SK-N-SH (cell line): Measurements from ENCODE around the gene RIN3.

Source experiments
- CTCF ChIP-seq: fragments of 200-600 bp; sonication (generic); IDR thresholded peaks from 2 replicates; pipeline ENCODE4 v1.6.1; 2017; ENCODE audit warnings: antibody characterized with exemption, mild to moderate bottlenecking, moderate library complexity
- EP300 ChIP-seq, 2 experiments: IDR thresholded peaks; 2 replicates each; pipeline versions ENCODE4 v1.4.0 to v1.6.1; 2012; ENCODE audit warnings: borderline replicate concordance in 1 of 2, low read depth in 1 of 2, low read length in 1 of 2
- EZH2phosphoT487 ChIP-seq: fragments of 200-600 bp; sonication (generic); IDR thresholded peaks from 2 replicates; pipeline ENCODE4 v1.6.1; 2017; ENCODE audit warnings: low read depth, mixed run types, mild to moderate bottlenecking, antibody characterized with exemption, moderate library complexity, borderline replicate concordance
- GABPA ChIP-seq: IDR thresholded peaks from 2 replicates; pipeline ENCODE4 v1.4.0; 2012; ENCODE audit warnings: low read depth, mild to moderate bottlenecking
- MAX ChIP-seq: IDR thresholded peaks from 2 replicates; pipeline ENCODE4 v1.4.0; 2012; ENCODE audit warnings: low read depth
- MXI1 ChIP-seq: IDR thresholded peaks from 2 replicates; pipeline ENCODE4 v1.6.1; 2012; ENCODE audit warnings: mild to moderate bottlenecking, low read depth, low read length, improper control_type of control experiment
- POLR2AphosphoS5 ChIP-seq: IDR thresholded peaks from 2 replicates; pipeline ENCODE4 v1.6.1; 2012; ENCODE audit warnings: low read depth, low read length
- REST ChIP-seq: IDR thresholded peaks from 2 replicates; pipeline ENCODE4 v1.6.1; 2012; ENCODE audit warnings: mild to moderate bottlenecking, low read depth, low read length, moderate library complexity
- RFX5 ChIP-seq: IDR thresholded peaks from 2 replicates; pipeline ENCODE4 v1.6.1; 2012; ENCODE audit warnings: mild to moderate bottlenecking, improper control_type of control experiment, low read length
- YY1 ChIP-seq: IDR thresholded peaks from 2 replicates; pipeline ENCODE4 v1.4.0; 2012; ENCODE audit warnings: low read depth, mild to moderate bottlenecking

GRCh38 chr14:92557544-92557912, 43.9 kb downstream of the RIN3 start:
- TF ChIP-seq CTCF (no peak), GABPA (no peak), YY1 (no peak), POLR2AphosphoS5 (no peak), MAX (no peak), REST (no peak), EZH2phosphoT487 (no peak), RFX5 (no peak), EP300 (IDR thresholded peaks at IDR 0.05; ENCODE audit: borderline replicate concordance in 1 of 2, low read depth in 1 of 2, low read length in 1 of 2) (no peak), MXI1 (no peak)
